Fibroblast of the conjunctiva (primary cell): Measurements from ENCODE around the gene ADCY4.
"Not testable (repeated sequence)": the region's sequence is repeated elsewhere in the genome, so short reads cannot be mapped to it uniquely, and the experiment has no call there.

Experiments
- DNase-seq: peaks from one replicate; pipeline ENCODE4 v3.0.0-alpha.2; 2010; ENCODE audit warnings: low read depth

Gene ADCY4

DNA sequence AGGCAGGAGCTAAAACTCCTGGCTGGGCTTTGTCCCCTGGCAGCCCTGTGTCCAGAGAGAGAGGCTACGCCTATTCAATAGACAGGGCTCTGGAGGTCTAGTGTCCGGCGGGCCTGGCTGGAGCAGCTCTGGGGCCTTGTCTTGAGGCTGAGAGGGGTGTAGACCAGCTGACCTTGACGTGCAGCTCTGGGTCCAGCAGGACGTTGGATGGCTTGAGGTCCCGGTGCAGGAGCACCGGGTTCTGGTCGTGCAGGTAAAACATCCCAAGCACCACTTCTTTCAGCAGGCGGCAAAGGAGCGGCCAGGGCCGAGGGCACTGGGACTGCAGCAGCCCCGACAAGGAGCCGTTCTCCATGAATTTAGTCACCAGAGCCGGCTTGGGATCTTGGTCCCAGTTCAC is 4.0 kb upstream of the ADCY4 start:
- DNase-seq: no peak

DNA sequence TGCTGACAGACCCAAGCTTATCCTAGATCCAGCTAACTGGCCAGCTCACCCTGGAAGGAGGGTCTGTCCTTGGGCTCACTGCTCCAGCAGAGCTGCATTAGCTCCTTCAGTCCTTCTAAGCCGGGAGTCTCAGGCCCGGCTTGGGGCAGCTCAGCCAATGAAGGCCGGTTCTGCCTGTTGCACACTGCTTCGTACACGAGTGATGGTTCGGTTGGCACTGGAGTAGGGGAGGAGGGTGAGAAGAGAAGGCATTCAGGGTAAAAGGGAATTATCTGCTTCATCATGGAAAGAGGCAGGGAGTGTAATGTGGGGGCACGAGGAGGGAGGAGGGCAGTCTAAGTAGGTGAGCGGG is 2.9 kb upstream of the ADCY4 start:
- no peak for DNase-seq

DNA sequence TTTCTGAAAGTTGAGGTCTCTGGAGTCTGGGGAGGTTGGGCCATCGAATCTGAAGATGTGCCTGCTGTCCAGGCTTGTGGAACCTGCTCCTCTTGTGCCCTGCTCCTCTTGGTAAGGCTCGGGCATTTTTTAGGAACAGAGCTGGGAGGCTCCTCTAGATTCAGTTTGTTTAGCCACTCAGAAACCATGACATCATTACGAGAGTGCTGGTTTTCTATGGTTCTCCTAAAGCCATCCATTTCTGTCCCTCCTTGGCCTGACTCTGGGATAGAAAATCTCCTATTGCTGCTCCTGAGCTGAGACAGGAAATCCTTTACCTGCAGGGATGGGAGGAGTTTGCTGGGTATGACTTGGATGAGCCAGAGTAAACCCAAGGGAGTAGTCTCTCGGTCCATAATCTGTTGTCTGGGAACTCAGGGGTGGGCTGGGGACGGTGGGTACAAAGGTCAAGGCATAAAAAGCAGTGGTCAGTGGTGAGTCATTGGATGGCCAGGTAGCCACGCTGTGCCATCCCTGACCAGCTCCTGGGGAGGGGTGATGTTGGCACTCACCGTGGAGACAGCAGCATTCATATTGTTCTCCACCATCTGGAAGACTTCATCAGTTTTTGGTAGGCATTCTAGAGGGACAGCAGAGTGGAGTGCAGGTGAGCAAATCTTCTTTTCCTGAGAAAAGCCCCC is 2.4 kb upstream of the ADCY4 start:
- DNase-seq: no peak

DNA sequence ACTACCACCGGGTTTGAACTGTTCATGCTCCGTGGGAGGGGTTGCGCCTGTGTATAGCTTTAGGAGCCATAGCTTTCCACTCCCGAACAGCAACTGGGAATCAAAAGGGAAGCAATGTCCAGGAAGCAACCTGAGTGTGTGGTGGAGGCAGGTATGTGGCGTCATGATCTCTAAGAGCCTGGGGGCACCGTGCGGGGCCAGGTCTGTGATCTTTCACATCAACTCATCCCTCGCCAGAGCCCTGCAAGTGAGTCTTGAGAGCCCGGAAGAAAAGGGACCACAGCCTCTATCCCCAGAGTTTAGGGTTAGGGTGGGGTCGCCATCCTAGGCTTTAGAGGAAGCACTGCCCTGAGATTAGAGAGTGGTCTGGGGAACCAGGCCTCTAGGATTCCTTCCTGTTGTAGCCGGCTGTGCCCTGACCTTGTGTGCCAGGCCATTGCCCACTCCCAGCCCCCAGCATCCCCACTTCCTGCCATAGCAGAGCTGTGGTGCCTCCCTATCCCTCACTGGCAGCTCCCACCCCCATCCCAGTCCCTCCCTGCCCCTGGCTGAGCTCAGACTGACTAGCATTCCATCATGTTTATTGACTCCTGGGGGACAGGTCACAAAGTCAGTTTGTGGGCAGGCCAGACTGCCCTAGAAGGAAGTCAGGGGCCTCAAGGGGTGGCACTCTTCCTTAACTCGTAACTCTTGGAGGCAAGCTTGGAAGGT is 745 bp upstream of the ADCY4 start:
- DNase-seq: no peak

DNA sequence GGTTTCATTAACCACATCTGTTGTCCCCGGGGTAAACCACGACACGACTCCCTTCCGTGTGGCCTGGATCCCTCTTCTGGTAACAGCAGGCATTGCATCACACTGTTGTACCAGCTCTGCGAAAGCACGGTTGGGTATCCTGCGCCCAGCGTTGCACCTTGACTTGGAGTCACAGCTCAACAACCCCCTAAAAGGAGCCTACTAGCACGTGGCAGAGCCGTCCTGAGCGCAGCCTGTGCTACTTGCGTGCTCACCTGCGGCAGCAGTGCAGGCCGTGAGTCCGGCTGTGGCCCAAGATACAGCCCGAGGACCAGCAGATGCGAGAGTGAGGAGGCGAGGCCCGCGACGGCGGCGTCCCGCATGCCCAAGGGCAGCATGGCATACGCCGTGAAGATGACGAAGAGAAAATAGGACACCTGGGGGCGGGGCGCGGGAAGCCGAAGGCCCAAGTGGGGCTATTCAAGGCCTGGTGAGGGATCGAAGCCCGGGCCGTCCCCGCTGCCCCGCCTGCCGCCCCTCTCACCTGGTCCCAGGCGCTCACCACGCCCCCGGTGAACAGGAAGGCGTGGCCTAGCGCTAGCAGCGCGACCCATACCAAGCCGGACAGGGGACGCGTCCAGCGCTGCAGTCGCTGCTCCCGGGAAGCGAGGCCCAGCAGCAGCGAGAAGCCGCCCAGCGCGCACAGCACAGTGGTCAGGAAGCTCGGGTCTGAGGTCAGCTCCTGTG is 2.4 kb downstream of the ADCY4 start:
- DNase-seq: no peak

DNA sequence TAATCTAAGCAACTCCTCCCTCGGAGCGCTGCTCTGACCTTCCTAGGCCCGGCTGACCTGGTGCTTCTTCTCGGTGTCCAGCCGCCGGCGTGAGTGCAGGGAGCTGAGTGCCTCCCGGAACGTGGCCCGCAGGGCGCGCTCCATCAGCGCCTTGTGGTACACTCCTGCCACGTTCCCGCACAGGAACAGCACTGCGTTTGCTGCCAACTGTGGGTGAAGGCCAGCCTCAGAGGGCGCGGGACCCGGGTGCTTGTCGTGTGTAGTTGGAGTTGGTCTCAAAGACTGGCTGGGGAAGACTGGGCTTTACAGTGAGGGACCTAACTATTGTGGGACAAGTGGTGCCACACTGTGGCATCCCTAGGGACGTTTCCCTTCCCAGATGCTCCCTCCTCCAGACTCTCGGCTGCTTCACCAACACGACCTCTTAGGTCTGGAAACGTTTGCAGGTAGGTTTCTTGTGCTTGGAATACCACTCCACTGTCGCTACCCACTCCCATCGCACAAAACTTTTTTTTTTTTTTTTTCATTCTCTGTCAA is 3.1 kb downstream of the ADCY4 start:
- no peak for DNase-seq

DNA sequence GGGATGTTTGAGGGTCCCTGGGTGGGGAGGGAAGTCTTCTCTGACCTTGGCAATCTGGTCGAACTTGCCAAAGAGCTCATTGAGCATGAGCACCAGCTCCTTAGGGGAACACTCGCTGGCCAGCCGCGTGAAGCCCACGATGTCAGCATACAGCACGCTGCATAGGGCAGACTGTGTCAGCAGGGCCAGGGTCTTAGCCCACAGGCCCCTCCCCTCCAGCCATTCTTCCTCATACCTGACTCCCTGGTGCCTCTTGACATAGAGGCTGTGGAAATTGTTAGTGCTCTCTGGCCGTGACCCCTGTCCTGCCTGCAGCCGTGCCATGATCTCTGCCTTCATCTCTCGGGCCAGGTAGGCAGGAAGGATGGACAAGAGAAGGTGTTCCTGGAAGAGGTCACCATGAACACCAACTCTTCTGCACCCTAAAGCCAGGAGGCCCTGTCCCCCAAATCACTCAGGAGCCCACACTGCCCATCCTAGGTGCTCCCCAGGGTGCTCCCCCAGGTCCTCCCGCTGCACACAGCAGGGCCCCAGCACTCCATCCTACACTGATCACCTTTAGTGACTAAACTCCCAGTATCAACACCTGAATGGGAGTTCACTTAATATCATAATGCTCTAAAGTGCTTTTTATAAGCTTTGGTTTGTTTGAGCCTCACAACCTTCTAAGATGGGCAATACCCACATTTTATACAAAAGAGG is 3.7 kb downstream of the ADCY4 start:
- no peak for DNase-seq

DNA sequence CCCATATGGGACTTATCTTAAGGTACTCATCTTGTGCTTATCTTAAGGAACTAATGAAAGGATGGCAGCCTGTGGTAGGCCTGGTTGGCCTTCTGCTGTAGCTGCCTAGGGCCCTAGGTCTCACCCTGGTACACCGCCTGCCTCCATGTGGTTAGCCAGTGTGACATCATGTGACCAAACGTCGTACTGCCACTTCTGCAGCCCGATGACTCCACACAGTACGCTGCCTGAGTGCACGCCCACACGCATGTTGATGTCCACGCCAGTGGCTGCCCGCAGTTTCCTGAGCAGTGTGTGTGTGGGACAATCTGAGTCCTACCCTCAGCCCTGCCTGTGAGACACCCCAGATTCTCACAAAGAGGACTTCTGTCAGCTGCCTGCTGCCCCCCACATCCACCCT is 5.1 kb downstream of the ADCY4 start:
- DNase-seq: no peak

DNA sequence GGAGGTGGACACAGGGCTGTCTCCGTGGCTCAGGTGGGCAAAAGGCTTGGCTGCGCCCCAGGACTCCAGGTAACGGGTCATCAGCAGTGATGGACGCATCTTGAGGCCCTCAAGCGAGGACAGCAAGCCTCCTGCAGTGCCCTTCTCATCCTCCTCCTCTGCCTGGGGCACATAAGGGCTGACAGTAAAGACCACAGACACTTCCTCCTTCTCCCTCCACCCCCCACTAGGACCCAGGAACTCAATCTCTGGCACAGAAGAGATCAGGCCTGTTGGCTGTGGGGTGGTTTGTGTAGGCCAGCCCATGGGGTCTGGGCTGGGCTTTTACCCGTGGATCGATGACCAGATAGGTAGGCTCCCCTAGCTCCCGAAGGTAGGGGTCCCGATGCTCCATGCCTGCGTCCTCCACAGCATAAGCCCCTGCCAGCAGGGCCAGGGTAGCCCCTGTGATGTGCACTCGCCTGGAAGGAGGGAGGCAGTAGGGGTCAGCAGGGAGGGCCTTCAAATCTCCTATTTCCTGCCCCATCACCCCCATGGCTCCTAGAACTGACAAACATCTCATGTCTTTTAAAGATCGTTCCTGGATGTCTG is 5.7 kb downstream of the ADCY4 start:
- no peak for DNase-seq

DNA sequence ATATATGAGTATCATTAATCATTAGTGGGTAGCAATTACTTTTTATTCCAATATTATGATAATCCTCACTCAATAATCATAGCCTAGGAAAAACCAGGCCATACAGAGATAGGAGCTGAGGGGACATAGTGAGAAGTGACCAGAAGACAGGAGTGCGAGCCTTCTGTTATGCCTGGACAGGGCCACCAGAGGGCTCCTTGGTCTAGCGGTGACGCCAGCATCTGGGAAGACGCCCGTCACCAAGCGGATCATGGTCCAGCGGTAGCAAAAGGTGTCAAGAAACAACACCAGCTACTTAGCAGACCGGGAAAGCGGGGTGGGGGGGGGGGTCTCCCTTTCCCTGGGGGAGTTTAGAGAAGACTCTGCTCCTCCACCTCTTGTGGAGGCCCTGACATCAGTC is 7.0 kb downstream of the ADCY4 start:
- not testable (repeated sequence) for DNase-seq

DNA sequence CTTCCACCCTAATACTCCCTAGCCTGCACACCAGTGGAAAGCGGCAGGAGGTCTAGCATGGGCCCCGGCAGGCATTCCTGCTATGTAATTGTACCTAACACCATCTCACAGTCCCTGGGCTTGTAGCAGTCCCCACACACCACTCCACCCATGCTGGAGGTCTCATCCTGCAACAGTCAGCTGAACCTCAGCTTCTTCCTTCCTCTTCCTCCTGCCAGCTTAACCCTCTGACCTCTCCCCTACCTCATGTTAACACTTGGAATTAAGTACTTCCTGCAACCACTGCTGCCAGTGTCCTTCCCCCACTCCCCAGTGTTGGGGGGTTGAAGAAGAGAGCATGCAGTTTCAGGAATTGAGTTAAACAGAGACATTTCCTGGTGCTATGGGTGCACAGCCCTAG is 7.6 kb downstream of the ADCY4 start:
- no peak for DNase-seq

DNA sequence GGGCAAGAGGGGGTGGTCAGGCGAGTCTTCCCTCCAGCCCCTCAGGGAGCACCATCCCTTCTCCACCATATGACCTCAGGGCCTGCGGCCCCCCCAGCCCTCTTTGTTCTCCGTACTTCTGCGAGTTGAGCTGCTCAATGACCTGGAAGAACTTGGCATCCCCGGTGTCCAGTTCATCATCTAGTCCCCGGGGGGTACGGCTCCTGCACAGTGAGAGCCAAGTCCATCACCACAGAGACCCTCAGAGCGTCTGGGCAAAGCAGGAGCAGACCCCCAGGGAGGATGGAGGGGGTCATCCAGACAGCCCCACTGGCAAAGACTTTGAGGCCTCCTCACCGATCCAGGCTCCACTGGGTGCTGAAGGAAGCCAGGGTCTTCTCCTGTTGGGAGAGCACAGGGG is 8.9 kb downstream of the ADCY4 start:
- DNase-seq: no peak

DNA sequence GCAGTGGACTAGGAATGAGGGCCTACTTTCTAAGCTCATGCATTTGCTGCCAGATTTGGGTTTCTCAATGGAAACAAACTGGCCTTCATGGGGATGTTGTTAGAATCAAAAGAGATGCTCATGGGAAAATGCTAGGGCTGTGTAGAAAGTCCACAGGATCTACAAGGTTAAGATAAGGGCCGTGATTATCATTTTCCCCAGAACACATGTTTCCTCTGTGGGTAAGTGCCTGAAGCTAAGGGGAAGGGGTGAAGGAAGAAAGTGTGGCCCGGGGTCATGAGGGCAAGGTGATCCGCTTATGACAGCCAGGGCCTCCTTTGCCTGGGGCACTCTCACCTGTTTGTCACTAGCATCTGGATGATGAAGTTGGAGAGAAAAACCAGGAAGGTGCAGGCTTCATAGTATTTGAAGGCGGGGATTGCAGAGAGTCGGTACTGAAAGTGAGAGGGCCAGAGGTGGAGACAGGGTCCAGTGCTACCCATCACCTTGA is 9.8 kb downstream of the ADCY4 start:
- no peak for DNase-seq

DNA sequence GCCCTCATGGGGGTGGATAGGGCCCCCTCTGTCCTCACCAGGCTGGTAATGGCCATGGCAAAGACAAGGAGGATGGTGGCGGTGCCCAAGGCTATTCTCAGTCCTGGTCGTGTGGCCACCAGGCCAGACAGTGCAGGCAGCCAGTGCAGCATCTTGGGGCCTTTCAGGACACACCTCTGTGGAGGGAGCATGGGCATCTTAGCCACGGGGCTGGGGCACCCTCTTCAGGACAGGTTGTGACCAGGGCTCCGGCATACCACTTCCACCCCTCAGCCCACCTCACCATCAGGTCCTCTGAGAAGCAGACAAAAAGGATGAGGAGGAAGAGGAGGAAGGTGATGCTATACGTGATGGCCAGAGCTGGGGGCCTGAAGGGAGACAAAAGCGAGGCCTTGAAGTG is 10.8 kb downstream of the ADCY4 start:
- DNase-seq: no peak

DNA sequence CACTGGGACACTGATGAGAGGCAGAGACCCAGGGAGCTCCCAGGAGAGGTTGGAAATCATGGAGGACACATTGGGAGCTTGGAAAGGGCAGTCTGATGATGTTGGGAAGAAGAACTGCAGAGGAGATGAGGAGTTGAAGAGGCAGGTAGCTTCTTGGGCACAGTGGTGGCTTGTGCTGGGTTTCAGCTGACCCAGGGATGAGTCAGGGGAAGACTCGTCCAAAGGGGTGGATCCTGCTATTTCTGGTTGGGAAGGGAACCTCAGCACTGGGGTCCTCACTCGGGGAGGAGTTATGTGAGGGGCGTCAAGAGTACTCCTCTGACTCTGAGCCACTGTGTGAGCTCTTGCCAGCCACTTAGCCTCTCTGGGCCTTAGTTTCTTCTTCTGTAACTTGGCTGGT is 11.5 kb downstream of the ADCY4 start:
- no peak for DNase-seq

DNA sequence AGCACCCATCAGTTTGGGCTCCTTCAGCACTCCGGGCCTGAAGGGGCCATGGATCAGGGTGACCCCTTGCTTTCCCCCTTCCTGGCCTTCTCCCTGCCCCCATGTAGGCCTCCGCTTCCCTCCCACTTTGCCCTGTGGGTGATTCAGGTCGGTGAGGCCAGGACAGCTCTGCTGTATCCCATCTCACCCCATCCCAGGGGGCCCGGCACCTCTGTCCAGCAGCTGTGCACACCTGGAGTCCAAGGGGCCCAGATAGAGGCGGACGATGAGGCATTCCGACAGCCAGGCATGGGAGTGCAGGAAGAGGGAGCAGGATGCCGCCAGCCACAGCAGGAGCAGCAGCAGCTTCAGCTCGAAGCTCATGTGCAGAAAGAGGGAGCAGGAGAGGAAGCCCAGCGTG is 12.2 kb downstream of the ADCY4 start:
- DNase-seq: no peak

DNA sequence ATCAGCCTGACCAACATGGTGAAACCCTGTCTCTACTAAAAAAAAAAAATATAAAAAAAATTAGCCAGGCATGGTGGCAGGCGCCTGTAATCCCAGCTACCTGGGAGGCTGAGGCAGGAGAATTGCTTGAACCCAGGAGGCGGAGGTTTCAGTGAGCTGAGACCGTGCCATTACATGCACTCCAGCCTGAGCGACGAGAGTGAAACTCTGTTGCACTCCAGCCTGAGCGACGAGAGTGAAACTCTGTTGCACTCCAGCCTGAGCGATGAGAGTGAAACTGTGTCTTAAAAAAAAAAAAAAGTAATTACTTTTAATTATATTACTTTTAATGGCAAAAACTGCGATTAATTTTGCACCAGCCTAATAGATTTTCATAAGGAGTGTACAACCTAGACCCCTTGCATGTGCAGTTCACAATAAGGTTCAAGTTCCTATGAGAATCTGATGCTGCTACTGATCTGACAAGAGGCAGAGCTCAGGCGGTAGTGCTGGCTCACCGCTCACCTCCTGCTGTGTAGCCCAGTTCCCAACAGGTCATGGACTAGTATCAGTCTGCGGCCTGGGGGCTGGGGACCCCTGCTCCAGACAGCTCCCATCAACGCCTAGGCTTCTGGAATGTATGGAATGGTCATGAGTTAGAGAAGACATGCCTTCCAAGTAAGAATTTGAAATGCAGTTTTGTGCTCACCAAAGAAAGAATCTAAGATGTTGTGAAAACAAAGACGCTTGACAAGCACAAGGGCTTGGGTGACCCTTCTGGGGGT is 13.5 kb downstream of the ADCY4 start:
- DNase-seq: no peak

DNA sequence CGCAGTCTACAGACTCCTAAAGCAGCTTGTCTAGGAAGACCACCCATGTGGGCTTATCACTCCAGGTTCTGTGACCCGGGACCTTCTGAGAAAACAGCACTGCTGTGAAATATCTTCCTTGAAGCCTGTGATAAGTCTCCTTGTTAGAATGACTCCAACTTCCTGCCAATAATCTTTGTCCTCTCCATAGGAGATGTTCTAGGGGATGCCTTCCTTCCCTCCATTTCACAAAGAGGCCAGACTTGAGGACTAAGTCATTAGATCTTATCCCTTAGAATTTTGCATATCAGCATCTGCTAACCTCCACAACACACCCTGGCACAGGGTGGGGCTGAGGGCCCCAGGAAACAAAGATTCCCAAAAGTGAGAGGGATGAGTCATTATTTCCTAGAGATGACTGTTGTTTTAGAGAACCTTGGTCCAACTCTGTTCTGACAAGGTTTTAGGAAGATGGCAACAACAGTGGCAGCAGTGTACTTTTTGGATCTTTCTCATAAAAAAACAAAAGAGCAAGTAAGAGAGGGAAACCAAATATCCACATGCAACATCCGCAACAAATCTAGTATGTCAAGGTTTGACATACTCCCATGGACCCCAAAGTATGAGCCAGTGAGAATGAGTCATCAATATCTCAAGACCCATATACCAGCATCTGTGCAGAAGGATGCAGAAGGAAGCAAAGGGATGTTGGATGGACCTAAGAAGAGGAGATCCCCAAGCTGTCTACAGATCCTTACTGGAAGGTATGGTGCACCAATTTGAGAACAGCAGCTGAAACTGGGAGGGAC is 17.5 kb downstream of the ADCY4 start:
- no peak for DNase-seq

DNA sequence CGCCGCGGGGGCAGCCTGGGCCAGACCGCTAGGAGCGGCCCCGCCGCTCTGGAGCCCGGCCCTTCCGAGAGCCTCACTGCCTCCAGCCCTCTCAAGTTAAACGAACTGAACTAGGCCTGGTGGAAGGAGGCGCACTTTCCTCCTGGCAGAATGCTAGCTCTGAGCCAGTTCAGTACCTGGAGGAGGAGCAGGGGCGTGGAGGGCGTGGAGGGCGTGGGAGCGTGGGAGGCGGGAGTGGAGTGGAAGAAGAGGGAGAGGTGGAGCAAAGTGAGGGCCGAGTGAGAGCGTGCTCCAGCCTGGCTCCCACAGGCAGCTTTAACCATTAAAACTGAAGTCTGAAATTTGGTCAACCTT is 18.3 kb downstream of the ADCY4 start:
- no peak for DNase-seq

DNA sequence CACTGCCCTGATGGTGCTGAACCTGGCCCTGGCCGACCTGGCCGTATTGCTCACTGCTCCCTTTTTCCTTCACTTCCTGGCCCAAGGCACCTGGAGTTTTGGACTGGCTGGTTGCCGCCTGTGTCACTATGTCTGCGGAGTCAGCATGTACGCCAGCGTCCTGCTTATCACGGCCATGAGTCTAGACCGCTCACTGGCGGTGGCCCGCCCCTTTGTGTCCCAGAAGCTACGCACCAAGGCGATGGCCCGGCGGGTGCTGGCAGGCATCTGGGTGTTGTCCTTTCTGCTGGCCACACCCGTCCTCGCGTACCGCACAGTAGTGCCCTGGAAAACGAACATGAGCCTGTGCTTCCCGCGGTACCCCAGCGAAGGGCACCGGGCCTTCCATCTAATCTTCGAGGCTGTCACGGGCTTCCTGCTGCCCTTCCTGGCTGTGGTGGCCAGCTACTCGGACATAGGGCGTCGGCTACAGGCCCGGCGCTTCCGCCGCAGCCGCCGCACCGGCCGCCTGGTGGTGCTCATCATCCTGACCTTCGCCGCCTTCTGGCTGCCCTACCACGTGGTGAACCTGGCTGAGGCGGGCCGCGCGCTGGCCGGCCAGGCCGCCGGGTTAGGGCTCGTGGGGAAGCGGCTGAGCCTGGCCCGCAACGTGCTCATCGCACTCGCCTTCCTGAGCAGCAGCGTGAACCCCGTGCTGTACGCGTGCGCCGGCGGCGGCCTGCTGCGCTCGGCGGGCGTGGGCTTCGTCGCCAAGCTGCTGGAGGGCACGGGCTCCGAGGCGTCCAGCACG is 18.9 kb downstream of the ADCY4 start:
- no peak for DNase-seq
